ENCODE data around the gene ZNF697.
A peak's percentile ranks its signal among the peaks of the same experiment; 100 is the strongest.
"Not testable (repeated sequence)": the region's sequence is repeated elsewhere in the genome, so short reads cannot be mapped to it uniquely, and the experiment has no call there.

The ZNF697 gene

GRCh38 chr1:119647734-119648619, at the start of gene ZNF697:
Gene ZNF697, minus strand, starts transcription at chr1:119648266. Its CDS starts 22,166 bp downstream, at chr1:119626100.
- Histone ChIP-seq H3K27me3 (ENCODE audit: control insufficient read depth, insufficient read depth, low read length) (no peaks in the 10 kb centered on the region; the same call in 1 of the 2 replicates), H3K4me1 (ENCODE audit: control insufficient read depth, insufficient read depth, low read length) (peaks cover 39% of the 10 kb centered on the region), H3K9me3 (ENCODE audit: control insufficient read depth, insufficient read depth, low read depth, low read length) (no peaks in the 10 kb centered on the region), H3K4me3 (ENCODE audit: low read depth, low read length) (peak within 1 kb of the TSS; percentile 85), H3K36me3 (ENCODE audit: control insufficient read depth, insufficient read depth, low read length) (no peaks in the 10 kb centered on the region), H3K9ac (ENCODE audit: low read length) (peak within 1 kb of the TSS; percentile 89), H3K27ac (ENCODE audit: low read depth, low read length) (peak within 1 kb of the TSS; percentile 69; the same call in 1 of the 2 replicates)

DNA sequence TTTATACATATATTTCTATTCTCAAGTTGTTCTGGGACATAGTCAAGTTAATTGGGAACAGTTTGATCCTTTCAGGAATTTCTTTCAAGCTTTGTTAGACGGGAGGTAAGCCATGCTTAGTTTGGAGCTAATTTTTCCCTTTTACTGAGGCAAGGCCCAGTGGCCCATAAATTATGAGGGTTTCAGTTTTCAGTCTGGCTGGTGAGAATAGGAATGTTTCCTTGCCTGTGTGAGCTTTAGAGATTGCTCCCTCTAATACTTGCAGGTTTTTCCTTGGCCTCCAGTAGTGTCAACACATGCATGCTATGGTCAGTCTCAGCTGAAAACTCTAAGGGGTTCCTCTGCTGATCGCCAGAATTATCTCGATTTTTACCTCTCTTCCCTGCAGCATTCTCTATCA, 49.5 kb upstream of the ZNF697 start:
- Histone ChIP-seq H3K9ac (ENCODE audit: low read length) (no peak overlapping the region), H3K27ac (ENCODE audit: low read depth, low read length) (no peak overlapping the region), H3K36me3 (ENCODE audit: control insufficient read depth, insufficient read depth, low read length) (no peaks in the 10 kb centered on the region), H3K4me3 (ENCODE audit: low read depth, low read length) (no peak overlapping the region), H3K4me1 (ENCODE audit: control insufficient read depth, insufficient read depth, low read length) (no peaks in the 10 kb centered on the region), H3K27me3 (ENCODE audit: control insufficient read depth, insufficient read depth, low read length) (no peaks in the 10 kb centered on the region), H3K9me3 (ENCODE audit: control insufficient read depth, insufficient read depth, low read depth, low read length) (peaks cover 24% of the 10 kb centered on the region)

DNA sequence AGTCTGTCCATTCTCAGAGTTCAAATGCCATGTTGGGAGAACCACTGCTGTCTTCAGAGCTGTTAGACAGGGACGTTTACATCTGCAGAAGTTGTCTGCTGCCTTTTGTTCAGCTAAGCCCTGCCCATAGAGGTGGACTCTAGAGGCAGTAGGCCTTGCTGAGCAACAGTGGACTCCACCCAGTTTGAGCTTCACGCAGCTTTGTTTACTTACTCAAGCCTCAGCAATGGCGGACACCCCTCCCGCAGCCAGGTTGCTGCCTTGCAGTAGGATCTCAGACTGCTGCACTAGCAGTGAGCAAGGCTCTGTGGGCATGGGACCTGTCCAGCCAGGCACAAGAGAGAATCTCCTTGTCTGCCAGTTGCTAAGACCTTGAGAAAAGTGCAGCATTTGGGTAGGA, 48.8 kb upstream of the ZNF697 start:
- peaks cover 16% of the 10 kb centered on the region for H3K9me3 ChIP-seq (ENCODE audit: control insufficient read depth, insufficient read depth, low read depth, low read length)
- H3K4me1 ChIP-seq (ENCODE audit: control insufficient read depth, insufficient read depth, low read length); H3K36me3 ChIP-seq (ENCODE audit: control insufficient read depth, insufficient read depth, low read length); H3K27me3 ChIP-seq (ENCODE audit: control insufficient read depth, insufficient read depth, low read length); H3K9ac ChIP-seq (ENCODE audit: low read length); H3K4me3 ChIP-seq (ENCODE audit: low read depth, low read length); H3K27ac ChIP-seq (ENCODE audit: low read depth, low read length): not testable (repeated sequence)

DNA sequence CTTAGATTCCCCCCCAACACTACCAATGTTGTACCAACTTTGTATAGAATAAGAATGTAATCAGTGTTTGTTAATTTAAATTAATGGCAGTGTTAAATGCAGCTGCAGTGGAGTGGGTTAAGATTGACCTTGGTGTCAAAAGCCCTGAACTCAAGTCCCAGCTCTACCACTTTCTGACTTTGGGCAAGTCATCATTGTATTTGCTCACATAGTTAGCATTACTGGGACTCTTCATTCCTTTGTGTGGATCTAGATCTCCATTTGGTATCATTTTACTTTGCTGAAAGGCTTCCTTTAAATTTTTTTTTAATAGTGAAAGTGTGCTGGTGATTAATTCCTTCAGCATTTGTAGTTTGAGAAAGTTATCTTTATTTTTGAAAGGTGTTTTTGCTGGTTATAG, 41.4 kb upstream of the ZNF697 start:
- Histone ChIP-seq H3K9me3 (ENCODE audit: control insufficient read depth, insufficient read depth, low read depth, low read length) (no peaks in the 10 kb centered on the region), H3K4me1 (ENCODE audit: control insufficient read depth, insufficient read depth, low read length) (peaks cover 38% of the 10 kb centered on the region), H3K9ac (ENCODE audit: low read length) (no peak overlapping the region), H3K36me3 (ENCODE audit: control insufficient read depth, insufficient read depth, low read length) (no peaks in the 10 kb centered on the region), H3K27me3 (ENCODE audit: control insufficient read depth, insufficient read depth, low read length) (no peaks in the 10 kb centered on the region), H3K27ac (ENCODE audit: low read depth, low read length) (no peak overlapping the region), H3K4me3 (ENCODE audit: low read depth, low read length) (no peak overlapping the region)

- Histone ChIP-seq H3K9me3 (ENCODE audit: control insufficient read depth, insufficient read depth, low read depth, low read length) (no peaks in the 10 kb centered on the region), H3K9ac (ENCODE audit: low read length) (no peak overlapping the region), H3K4me3 (ENCODE audit: low read depth, low read length) (no peak overlapping the region), H3K4me1 (ENCODE audit: control insufficient read depth, insufficient read depth, low read length) (peaks cover 38% of the 10 kb centered on the region), H3K27ac (ENCODE audit: low read depth, low read length) (no peak overlapping the region), H3K27me3 (ENCODE audit: control insufficient read depth, insufficient read depth, low read length) (no peaks in the 10 kb centered on the region), H3K36me3 (ENCODE audit: control insufficient read depth, insufficient read depth, low read length) (no peaks in the 10 kb centered on the region)
Observed at GRCh38 chr1:119688810-119689209, 40.7 kb upstream of the ZNF697 start.

- Histone ChIP-seq H3K4me3 (ENCODE audit: low read depth, low read length) (0 out of 2 replicates have a peak overlapping the region, but pooled peaks have one; percentile 14), H3K27ac (ENCODE audit: low read depth, low read length) (peak overlapping the region; percentile 20; the same call in 1 of the 2 replicates), H3K36me3 (ENCODE audit: control insufficient read depth, insufficient read depth, low read length) (no peaks in the 10 kb centered on the region), H3K27me3 (ENCODE audit: control insufficient read depth, insufficient read depth, low read length) (no peaks in the 10 kb centered on the region), H3K9me3 (ENCODE audit: control insufficient read depth, insufficient read depth, low read depth, low read length) (no peaks in the 10 kb centered on the region), H3K4me1 (ENCODE audit: control insufficient read depth, insufficient read depth, low read length) (peaks cover 38% of the 10 kb centered on the region), H3K9ac (ENCODE audit: low read length) (no peak overlapping the region)
Observed at GRCh38 chr1:119687434-119688079, 39.5 kb upstream of the ZNF697 start.

- H3K4me3 ChIP-seq (ENCODE audit: low read depth, low read length) = no peak overlapping the region
Observed at GRCh38 chr1:119686661-119687060, 38.6 kb upstream of the ZNF697 start.

GRCh38 chr1:119683893-119684292, 35.8 kb upstream of the ZNF697 start:
- no peaks in the 10 kb centered on the region for H3K9me3 ChIP-seq (ENCODE audit: control insufficient read depth, insufficient read depth, low read depth, low read length)
- no peak overlapping the region for H3K4me3 ChIP-seq (ENCODE audit: low read depth, low read length)
- peaks cover 40% of the 10 kb centered on the region for H3K4me1 ChIP-seq (ENCODE audit: control insufficient read depth, insufficient read depth, low read length)
- no peaks in the 10 kb centered on the region for H3K27me3 ChIP-seq (ENCODE audit: control insufficient read depth, insufficient read depth, low read length)
- H3K27ac ChIP-seq (ENCODE audit: low read depth, low read length) = no peak overlapping the region
- H3K9ac ChIP-seq (ENCODE audit: low read length) = no peak overlapping the region
- no peaks in the 10 kb centered on the region for H3K36me3 ChIP-seq (ENCODE audit: control insufficient read depth, insufficient read depth, low read length)

More at GRCh38 chr1:119686661-119687060, 38.6 kb upstream of the ZNF697 start:
- Histone ChIP-seq H3K36me3 (ENCODE audit: control insufficient read depth, insufficient read depth, low read length) (no peaks in the 10 kb centered on the region), H3K4me1 (ENCODE audit: control insufficient read depth, insufficient read depth, low read length) (peaks cover 38% of the 10 kb centered on the region), H3K27me3 (ENCODE audit: control insufficient read depth, insufficient read depth, low read length) (no peaks in the 10 kb centered on the region), H3K9me3 (ENCODE audit: control insufficient read depth, insufficient read depth, low read depth, low read length) (no peaks in the 10 kb centered on the region), H3K27ac (ENCODE audit: low read depth, low read length) (no peak overlapping the region), H3K9ac (ENCODE audit: low read length) (no peak overlapping the region)

- H3K4me3 ChIP-seq (ENCODE audit: low read depth, low read length) = no peak overlapping the region
- no peak overlapping the region for H3K9ac ChIP-seq (ENCODE audit: low read length)
- H3K27ac ChIP-seq (ENCODE audit: low read depth, low read length) = no peak overlapping the region
- no peaks in the 10 kb centered on the region for H3K36me3 ChIP-seq (ENCODE audit: control insufficient read depth, insufficient read depth, low read length)
- H3K4me1 ChIP-seq (ENCODE audit: control insufficient read depth, insufficient read depth, low read length) = peaks cover 27% of the 10 kb centered on the region
- H3K9me3 ChIP-seq (ENCODE audit: control insufficient read depth, insufficient read depth, low read depth, low read length) = no peaks in the 10 kb centered on the region
- no peaks in the 10 kb centered on the region for H3K27me3 ChIP-seq (ENCODE audit: control insufficient read depth, insufficient read depth, low read length)
Observed at GRCh38 chr1:119682141-119682540, 34.1 kb upstream of the ZNF697 start.

DNA sequence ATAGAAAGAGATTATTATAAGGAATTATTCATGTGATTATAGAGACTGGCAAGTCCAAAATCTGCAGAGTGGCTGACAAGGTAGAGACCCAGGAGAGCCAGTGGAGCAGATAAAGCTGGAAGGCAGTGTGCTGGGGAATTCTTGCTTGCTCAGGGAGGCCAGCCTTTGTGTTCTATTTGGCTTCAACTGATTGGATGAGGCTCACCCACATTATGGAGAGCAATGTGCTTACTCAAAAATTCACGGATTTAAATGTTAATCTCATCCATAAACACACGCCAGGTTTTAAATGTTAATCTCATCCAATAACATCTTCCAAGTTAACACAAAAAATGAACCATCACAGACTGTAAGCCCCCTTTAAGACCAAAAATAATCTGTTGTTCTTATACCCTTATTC, 33.5 kb upstream of the ZNF697 start:
- H3K27ac ChIP-seq (ENCODE audit: low read depth, low read length) = no peak overlapping the region
- peaks cover 22% of the 10 kb centered on the region for H3K4me1 ChIP-seq (ENCODE audit: control insufficient read depth, insufficient read depth, low read length)
- no peaks in the 10 kb centered on the region for H3K27me3 ChIP-seq (ENCODE audit: control insufficient read depth, insufficient read depth, low read length)
- no peaks in the 10 kb centered on the region for H3K9me3 ChIP-seq (ENCODE audit: control insufficient read depth, insufficient read depth, low read depth, low read length)
- H3K36me3 ChIP-seq (ENCODE audit: control insufficient read depth, insufficient read depth, low read length) = no peaks in the 10 kb centered on the region
- H3K4me3 ChIP-seq (ENCODE audit: low read depth, low read length) = no peak overlapping the region
- no peak overlapping the region for H3K9ac ChIP-seq (ENCODE audit: low read length)

- H3K9ac ChIP-seq (ENCODE audit: low read length) = no peak overlapping the region
- no peak overlapping the region for H3K4me3 ChIP-seq (ENCODE audit: low read depth, low read length)
- H3K27ac ChIP-seq (ENCODE audit: low read depth, low read length) = no peak overlapping the region
- no peaks in the 10 kb centered on the region for H3K36me3 ChIP-seq (ENCODE audit: control insufficient read depth, insufficient read depth, low read length)
- H3K27me3 ChIP-seq (ENCODE audit: control insufficient read depth, insufficient read depth, low read length) = no peaks in the 10 kb centered on the region
- H3K4me1 ChIP-seq (ENCODE audit: control insufficient read depth, insufficient read depth, low read length) = peaks cover 18% of the 10 kb centered on the region
- H3K9me3 ChIP-seq (ENCODE audit: control insufficient read depth, insufficient read depth, low read depth, low read length) = no peaks in the 10 kb centered on the region
Observed at GRCh38 chr1:119680723-119681122, 32.7 kb upstream of the ZNF697 start.
